Iris pigment epithelial cell (primary cell): ENCODE results near the gene PRR15.
"Not testable (repeated sequence)": the region's sequence is repeated elsewhere in the genome, so short reads cannot be mapped to it uniquely, and the experiment has no call there.

Experiments used
- DNase-seq: peaks from one replicate; pipeline ENCODE4 v3.0.0-alpha.2; 2011; ENCODE audit warnings: low read depth

The PRR15 gene, protein sequence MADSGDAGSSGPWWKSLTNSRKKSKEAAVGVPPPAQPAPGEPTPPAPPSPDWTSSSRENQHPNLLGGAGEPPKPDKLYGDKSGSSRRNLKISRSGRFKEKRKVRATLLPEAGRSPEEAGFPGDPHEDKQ

DNA sequence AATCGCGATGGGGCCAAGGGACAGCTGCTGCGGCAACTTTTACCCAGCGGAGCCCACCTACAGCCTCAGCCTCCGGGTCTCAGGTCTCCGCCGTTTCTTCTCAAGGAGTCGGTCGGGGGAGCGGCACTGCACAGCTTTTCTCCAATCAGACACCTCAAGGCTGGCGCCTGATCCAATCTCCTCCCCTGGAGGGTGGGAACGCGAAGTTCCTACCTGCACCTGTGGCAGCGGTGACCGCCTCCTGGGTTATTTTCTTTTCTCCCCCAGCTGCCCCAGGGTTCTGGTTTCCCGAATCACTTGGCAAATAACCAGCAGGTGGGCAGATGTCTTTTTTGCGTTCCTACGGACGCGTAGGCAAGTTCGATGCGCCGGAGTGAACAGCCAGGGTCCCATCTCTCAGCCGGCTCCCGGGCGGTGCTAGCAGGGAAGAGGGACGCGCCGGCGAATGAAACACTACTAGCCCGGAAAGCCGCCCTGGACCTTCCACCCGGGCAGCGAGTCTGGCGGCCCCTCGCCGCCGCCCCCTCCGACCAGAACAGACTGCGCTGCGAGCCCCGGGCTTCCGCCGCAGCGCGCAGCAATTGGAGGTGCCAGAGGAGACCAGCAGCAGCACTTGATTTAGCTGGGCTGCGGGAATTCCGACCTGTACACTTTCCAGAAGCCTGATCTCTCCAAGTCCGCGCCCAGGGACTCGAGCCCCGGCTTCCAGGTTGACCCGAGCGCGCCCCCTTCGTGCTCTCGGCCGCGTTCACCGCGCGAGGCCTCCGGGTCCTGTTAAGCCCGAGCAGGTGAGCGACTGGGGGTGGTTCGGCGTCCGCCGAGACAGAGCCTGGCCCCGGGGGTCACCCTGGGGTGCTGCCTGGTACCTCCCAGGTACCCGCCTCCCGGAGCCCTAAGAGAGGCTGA lies at the start of gene PRR15:
PRR15 (plus strand) TSS at position 246 of the 906 bp plus-strand sequence. CDS start 2,495 bp downstream, outside the sequence.
- DNase-seq = peak; percentile 74

DNA sequence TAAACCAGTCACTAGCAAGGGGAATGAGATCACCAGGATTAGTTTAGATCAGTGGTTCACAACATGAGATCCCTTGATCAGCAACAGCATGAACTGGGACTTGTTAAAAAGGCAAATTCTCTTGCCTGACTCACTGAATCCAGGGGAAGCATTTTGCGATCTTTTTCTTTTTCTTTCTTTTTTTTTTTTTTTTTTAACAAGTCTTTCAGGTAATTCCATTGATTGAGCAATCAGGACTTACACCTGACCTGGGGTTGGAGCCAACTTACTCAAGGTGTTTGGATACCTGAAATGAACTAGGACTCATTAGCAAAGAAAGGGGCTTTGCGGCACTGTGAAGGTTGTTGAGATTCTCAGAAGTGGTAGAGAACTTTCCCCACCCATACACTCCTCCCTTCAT lies 47.1 kb upstream of the PRR15 start:
- DNase-seq = no peak

DNA sequence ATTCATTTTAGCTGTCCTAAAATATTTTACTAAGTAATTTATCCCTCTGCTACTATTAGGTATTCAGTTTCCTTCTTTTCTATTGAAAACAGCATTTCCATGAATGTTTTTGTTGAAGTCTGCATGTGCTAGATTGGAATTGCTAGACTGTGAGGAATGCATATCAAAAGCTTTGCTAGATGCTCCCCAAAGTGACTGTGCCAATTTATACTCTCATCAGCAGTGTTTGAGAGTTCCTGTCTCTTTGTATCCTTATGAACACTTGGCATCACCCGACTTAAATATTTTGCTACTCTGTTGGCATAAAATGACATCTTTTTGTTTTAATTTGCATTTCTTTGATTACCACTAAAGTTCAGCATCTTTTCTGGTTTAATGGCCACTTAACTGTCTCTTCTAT lies 45.0 kb upstream of the PRR15 start:
- DNase-seq = no peak

DNA sequence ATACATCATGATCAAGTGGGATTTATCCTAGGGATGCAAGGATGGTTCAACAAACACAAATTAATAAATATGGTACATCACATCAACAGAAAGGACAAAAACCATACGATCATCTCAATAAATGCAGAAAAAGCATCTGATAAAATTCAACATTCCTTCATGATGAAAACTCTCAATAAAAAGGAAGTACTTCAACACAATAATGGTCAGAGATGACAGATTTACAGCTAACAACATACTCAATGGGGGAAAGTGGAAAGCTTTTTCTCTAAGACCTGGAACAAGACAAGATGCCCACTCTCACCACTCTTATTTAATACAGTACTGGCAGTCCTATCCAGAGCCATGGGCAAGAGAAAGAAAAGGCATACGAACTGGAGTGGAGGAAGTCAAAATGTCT lies 39.9 kb upstream of the PRR15 start:
- DNase-seq = no peak

DNA sequence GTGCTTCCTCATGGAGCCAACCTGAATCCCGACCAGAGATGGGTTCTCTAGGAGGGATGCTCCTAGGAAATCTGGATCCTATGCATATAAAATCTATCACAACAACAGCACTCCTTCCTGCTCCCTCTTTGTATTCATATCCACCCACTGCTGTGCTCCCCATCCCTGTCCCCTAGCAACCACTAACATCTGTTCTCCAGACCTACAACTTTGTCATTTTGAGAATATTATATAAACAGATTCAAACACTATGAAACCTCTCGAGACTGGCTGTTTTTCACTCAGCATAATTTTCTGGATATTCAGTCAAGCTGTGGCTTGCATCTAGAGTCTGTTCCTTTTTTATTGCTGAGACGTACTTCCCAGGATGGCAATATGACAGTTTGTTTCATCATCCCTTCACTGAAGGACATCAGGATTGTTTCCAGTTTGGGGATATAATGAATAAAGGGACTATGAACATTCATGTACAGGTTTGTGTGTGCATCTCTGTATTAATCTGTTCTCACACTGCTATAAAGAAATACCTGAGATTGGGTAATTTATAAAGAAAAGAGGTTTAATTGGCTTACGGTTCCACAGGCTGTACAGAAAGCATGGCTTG lies 36.0 kb upstream of the PRR15 start:
- no peak for DNase-seq

DNA sequence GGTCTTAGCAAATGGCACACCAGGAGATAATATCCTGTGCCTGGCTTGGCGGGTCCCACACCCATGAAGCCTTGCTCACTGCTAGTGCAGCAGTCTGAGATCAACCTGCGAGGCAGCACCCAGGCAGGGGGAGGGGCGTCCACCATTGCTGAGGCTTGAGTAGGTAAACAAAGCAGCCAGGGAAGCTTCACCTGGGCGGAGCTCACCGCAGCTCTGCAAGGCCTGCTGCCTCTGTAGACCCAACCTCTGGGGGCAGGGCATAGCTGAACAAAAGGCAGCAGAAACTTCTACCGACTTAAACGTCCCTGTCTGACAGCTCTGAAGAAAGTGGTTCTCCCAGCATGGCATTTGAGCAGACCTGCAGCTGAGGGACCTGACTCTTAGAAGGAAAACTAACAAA lies 35.1 kb upstream of the PRR15 start:
- DNase-seq = not testable (repeated sequence)

DNA sequence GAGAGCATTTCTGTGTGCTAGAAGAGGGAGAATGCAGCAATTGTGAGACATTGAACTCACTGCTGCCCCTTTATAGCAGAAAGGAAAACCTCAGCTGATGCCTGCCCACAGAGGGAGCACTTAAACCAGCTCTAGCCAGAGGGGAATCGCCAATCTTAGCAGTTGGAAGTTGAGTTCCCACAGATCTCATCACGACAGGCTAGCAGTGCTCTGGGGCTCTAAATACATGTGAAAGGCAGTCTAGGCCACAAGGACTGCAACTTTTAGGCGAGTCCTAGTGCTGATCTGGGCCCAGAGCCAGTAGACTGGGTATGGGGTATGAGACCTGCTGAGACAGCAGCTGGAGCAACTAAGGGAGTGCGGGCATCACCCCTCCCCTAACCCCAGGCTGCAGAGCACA lies 25.2 kb upstream of the PRR15 start:
- DNase-seq = no peak

DNA sequence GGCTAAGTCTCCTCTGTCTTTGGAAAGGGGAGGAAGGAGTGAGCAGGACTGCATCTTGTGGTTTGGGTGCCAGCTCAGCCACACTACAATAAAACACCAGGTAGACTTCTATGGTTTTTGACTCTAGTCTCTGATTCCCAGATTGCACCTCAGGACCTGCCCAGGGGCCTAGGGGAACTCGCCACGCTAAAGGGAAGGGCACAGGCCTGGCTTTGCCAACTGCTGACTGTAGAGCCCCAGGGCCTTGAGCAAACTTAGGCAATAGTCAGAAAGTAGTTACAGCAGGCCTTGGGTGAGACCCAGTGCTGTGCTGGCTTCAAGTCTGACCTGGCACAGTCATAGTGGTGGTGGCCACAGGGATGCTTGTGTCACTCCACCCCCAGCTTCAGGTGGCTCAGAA lies 24.2 kb upstream of the PRR15 start:
- no peak for DNase-seq

DNA sequence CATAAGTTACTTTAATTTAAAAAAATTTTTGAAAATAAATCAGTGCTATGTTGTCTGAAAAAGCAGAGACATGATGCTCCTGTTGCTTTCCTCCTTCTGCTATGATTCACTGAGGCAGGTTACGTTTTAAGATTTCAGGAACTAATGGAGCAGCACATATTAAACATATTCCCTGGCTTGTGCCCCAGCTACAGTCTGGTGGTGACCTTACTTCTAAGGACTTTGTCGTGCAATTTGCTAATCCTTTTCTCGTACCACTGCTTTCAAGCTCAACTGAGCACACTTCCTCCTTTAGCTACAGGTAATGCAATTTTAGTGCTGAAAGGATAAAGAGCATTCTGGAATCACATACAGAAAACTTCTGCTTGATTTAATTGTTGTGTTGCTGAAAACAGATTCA lies 16.2 kb upstream of the PRR15 start:
- no peak for DNase-seq

DNA sequence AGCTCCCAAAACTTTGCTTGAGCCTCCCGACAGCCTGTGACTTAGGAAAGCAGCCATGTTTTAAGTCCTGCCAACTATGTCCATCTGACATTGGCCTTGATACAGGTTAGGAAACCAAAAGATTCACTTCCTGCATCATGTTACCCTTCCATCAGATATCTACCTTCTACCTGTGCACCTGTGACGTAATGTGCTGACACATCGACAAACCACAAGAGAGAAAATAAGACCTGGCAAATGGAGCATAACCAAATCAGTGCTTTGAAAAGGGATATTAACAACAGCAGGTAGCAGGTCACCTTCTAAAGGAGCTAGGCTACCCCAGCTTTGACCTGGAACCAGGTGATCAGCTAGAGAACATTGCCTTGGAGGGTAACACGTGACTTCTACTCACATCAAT lies 14.8 kb upstream of the PRR15 start:
- DNase-seq = no peak

DNA sequence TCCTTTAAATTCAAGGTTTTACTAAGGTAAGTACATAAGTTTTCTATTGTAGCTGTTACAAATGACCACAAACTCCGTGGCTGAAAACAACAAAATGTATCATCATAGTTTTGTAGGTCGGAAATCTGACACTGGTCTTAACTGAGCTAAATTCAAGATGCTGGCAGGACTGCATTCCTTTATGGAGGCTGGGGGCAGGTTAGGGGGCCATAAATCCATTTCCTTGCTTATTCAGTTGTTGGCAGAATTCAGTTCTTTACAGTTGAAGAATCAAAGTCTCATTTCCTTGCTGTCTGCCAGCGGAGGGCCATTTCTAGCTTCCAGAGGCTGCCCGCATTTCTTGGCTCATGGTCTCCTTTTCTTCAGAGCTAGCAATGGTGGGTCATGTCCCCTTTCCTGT lies 11.2 kb upstream of the PRR15 start:
- no peak for DNase-seq

DNA sequence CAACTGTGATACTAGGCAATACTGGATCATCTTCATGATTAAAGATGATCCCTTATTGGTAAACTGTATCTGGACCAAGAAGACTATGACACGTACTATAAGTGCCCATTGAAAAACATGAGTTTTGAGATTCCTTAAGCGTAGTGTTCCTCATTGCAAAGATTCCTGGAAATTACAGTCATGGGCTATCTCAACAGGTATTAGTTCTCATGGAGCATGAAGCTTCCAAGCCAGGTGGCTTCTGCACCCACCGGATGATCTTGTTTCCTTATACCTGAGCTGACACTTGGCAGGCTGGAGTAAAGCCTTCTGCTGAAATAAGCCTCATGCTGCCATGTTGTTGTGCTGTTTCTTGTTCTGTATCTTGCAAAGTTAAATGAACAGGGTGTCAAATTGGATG lies 8.6 kb upstream of the PRR15 start:
- no peak for DNase-seq

DNA sequence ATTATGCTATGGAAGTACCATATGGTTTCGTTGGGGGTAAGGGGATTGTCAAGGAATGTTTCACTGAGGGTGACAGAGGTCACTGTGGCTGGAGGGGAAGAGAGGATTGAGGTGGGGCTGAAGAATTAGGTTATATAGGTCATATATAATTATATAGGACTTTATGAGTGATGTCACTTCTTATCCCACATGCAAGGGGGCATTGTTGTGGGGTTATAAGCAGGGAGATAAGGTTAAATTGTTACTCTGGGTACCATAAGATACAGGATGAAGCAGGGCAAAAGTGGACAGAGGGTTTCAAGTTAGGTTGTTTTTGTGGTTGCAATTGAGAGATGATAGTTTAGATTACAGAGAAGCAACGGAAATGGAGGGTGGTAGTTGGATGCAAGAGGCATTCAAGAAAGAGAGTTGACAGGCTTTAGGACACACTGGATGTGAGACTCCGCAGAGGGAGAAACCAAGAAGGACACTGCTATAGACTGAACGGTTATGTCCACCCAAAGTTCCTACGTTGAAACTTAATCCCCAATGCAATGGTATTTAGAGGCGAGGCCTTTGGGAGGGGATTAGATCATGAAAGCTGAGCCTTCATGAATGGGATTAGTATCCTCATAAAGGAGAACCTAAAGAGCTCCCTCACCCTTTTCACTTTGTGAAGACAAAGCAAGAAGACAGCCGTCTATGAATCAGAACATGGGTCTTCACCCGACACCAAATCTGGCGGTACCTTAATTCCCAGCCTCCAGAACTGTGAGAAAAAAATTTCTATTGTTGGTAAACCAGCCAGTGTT lies 7.0 kb upstream of the PRR15 start:
- DNase-seq = no peak

DNA sequence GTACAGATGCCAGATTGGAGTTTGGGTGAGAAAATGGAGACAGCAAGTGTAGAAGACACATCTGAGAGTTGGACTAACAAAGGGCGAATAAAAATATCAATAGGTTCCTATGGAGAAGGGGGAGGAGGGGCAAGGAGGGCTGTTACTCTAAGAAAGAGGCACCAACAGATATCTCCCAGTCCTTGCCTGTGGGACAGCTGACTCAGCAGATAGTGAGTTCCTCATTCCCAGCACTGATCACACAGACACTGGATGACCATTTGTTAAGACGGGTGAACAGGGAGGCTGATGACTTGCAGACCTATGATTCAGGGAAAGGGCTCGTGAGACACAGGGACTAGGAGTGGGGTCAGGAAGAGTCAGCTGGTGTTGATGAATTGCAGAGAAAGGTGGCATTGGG lies 5.7 kb upstream of the PRR15 start:
- DNase-seq = peak; percentile 66

DNA sequence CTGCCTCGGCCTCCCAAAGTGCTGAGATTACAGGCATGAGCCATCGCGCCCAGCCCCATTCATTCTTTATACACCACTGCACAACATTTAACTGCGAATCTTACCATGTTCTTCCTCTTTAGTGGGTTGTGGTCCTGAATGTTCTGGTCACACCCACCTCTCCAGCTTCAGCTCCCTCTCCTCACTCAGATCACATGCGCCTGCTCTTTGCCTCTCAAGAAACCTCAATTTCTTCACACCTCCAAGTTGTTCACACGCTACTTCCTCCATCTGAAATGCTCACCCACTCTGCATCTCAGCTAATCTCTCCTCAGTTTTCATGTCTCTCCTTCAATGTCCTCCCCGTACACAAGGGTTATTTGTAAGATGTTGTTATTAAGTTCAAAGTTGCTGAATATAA lies 2.4 kb upstream of the PRR15 start:
- no peak for DNase-seq

DNA sequence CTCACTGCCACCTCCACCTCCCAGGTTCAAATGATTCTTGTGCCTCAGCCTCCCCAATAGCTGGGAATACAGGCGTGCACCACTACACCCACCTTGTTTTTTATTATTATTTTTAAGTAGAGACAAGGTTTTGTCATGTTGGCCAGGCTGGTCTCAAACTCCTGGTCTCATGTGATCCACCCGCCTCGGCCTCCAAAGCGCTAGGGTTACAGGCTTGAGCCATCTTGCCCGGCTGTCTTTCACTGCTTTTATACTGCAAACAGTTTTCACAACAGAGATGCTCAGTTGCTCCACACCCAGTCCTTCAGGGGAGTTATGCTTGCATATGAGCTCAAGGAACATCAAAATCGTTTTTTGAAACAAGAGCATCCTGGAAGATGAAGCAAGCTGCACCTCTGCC lies 1.3 kb upstream of the PRR15 start:
- peak; percentile 16 for DNase-seq

DNA sequence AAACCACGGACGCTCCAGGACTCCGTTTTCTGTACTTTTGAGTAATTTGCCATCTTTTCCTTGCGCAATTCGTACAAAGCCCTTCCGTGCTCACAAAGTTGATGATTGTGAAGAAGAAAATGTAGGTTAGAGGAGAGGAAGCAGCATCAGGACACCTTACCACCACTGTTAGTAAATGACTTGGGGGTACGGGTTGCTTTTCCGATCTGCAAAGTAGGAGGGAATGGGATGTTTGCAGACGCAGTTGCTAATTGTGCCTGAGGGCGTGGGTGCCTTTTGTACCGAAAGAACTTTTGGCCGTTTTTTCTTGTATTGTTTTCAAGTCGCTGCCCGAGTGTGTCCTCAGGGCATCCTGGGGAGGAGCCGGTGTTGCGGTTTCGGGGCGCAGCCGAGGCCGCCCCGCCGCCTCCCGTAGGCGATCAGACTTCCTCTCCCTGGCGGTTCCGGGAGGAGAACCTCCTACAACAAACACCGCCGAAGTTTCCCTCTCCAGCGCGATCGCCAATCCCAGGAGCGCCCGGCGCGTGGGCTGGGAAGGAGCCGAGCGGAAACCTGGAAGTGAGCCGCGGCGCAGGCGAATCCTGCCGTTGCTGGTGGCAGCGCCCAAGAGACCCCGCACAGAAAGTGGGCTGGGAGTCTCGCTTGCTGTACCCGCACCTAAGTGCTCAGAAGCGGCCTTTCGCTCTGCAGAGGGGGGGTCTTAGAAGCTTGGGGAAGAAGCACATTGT lies 1.0 kb downstream of the PRR15 start:
- peak; percentile 72 for DNase-seq

DNA sequence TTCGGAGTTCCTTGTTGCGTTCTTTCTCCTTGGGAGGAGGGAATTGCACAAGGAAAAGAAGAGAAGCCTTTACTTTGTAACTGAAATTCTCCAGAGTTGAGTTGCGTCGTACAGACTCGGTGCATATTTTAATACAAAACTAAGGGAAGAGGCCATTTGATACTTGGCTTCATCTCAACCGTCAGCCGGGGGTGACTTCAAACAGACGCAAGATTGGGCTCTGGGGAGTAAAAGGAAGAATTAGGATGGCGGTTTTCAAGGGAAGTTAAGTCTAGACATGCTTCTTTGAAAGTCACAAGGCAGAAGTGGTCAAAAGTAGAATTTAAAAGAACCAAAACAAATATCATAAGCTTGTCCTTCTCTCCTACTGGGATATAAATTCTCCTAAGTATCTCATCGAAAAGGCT lies 1.6 kb downstream of the PRR15 start:
- peak; percentile 41 for DNase-seq

DNA sequence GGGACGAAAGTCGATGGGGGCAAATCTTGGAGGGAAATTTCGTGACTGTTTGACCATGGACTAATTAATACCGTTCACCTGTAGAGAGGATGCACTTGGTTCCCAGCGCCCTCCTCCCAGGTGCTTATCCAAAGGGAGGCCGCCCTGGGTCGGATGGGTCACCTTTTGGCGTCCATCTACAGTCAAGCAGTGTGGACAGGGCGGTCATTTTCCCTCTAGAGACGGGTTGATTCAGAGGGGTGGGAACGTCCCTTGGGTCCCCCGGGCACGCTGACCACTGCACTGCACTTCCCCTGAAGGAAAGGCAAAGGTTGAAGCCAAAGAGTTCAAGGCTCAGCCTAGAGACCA lies 2.0 kb downstream of the PRR15 start:
- DNase-seq = no peak

DNA sequence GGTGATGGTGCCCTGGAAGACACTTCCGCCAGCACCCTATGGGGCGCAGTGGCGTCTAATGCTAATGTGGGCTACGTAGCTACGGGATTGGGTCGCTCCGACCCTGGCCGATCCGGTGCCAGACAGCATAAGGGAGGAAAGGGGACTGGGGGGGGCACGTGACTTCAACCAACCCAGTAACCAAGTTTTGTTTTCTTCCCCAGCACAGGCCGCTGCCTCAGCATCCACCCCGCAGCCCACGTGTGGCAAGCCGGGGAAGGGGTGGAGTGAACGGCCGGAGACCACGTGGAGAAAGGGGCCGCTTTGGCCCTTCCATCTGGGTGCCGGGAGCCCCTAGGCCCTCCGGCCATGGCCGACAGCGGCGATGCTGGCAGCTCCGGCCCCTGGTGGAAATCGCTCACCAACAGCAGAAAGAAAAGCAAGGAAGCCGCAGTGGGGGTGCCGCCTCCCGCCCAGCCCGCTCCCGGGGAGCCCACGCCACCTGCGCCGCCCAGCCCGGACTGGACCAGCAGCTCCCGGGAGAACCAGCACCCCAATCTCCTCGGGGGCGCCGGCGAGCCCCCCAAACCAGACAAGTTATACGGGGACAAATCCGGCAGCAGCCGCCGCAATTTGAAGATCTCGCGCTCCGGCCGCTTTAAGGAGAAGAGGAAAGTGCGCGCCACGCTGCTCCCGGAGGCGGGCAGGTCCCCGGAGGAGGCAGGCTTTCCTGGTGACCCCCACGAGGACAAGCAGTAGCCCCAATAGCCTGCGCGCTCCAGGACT lies 2.5 kb downstream of the PRR15 start:
- DNase-seq = peak; percentile 38

DNA sequence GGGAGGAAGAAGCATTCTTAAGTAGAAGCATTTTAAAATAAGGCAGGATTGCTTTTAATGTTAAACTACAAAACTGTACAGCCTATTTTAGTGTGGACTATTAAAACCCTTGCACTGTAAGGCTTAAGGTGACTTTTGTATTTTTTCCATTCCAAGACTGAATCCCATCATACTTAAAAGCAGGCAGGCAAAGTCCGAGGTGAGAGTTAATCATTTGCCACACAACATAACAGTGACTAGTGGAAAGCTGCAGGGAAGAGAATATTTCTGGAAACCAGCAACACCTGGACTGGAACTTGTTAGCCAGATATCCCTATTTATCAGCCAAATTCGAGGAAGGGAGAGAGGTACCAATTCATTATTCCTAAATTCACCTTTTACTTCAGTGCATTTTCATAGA lies 3.5 kb downstream of the PRR15 start:
- DNase-seq = no peak
